GM19193 (cell line): Measurements from ENCODE around the gene ICE2.

Experiments
- POLR2A ChIP-seq: IDR thresholded peaks from 4 replicates; pipeline ENCODE4 v1.6.1; 2011; ENCODE audit not compliant: insufficient read depth, insufficient read length; ENCODE audit errors: extremely low read depth

ICE2 gene

GRCh38 chr15:60392986-60393790 is 85.8 kb downstream of the ICE2 start:
- no peak for TF ChIP-seq POLR2A

DNA sequence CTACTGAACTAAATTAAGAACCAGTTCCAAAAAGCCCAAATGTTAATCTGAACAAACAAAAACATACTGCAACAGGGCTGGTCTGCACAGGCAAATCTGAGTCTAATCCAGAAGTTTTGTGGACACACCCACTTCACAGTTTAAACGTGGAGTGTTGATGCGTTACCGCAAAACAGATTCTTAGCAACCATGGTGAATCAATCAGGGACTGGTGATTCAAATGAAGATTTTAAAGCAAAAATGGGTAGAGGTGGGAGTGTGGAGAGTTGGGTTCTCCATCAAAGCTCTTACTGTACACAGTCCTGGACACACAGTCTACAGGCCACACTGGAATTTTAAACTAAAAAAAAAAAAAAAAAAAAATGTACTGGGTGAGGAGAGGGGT is 86.3 kb downstream of the ICE2 start:
- TF ChIP-seq POLR2A, result no peak

GRCh38 chr15:60391722-60392315 is 87.1 kb downstream of the ICE2 start:
- TF ChIP-seq POLR2A, result no peak

DNA sequence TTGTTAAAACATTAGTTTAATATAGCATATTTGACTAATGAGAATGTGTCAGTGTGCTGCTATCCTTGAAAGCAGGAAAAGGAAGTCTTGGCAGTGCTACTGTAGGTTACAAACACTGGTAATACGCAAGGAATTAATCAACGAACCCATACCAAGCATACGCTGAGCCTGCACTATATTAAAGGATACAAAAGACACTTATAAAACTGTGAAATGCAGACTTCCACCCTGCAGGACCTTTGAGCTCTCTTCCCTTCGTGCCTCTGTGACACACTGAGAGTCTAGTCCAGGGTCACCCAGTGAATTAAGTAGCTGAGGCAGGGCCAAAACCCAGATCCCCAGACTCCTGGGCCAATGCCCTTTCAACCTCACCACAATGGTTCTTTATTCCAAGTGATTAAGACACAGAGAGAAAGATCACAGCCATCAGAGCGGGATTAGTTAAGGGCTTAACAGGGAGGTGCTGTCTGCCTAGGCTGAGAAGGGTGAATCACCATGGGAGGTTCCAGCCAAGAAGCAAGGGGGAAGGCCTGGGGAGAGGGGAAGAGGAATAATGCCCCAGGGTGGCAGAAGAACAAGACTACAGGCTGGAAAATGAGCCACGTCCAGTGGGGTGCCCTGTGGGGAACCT is 88.0 kb downstream of the ICE2 start:
- no peak for TF ChIP-seq POLR2A

DNA sequence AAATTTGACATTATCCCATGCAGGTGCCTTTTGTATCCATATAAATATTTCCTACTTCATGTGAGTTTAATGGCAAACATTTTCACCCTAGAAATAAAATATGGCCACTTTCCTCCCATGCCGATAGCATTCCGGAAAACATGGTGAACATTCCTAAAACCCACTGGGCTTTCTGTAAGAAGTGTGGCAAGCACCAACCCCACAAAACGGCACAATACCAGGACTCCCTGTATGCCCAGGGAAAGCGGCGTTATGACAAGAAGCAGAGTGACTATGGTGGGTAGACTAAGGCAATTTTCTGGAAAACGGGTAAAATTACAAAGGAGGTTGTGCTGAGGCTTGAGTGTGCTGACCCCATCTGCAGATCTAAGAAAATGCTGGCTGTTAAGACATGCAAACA is 88.7 kb downstream of the ICE2 start:
- TF ChIP-seq POLR2A, result no peak

DNA sequence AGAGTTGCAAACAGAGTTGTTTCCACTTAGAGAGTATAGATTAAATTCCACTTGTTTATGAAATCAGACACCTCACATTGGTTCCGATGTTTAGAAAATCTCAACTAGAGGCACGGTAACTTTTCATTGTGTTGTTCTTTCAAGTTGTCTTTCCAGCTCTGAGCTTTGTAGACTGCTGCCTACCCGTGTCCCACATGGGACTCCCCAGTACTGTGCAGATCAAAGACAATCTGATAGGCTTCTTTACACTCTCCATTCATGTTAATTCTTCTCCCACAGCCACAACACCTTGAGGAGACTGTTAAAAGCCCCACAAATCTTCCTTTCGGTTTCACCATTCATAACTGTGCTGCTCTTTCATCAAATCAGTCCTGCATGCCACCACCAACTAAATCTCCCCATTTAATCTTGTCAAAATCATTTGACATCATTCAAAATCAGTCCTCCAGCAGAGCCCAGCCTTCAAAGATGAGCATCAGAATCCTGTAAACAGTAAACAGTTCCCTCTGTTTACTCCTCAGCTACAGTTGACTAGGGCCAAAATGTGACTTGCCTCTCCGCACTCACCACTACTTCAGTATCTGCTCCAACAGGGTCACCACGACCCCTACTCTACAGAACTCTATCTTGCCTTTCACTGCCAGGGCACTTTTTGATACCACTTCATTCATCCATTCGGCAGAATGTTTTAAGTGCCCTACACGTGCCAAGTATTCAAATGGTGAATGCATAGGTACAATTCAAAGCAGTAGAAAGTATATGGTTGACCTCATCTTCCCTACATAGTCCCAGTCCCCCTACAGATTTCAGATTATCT is 89.5 kb downstream of the ICE2 start:
- no peak for TF ChIP-seq POLR2A

DNA sequence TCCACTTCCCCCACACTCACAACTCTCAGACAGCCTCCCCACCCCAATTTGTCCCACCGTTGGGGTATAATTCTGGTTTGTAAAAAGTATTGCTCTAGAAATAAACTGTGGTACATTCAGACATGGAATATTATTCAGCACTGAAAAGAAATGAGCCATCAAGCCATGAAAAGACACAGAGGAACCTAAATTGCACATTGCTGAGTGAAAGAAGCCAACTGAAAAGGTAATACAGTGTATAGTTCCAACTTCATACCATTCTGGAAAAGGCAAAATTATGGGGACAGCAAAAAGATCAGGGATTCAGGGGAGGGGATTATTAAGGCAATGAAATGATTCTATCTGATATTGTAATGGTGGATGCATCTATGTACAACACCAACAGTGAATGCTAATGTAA is 91.6 kb downstream of the ICE2 start:
- no peak for TF ChIP-seq POLR2A

GRCh38 chr15:60386615-60387014 is 92.3 kb downstream of the ICE2 start:
- no peak for TF ChIP-seq POLR2A

- TF ChIP-seq POLR2A, result no peak
Measured at GRCh38 chr15:60385620-60386552, 93.1 kb downstream of the ICE2 start.

- TF ChIP-seq POLR2A, result no peak
Measured at GRCh38 chr15:60384526-60385126, 94.3 kb downstream of the ICE2 start.

DNA sequence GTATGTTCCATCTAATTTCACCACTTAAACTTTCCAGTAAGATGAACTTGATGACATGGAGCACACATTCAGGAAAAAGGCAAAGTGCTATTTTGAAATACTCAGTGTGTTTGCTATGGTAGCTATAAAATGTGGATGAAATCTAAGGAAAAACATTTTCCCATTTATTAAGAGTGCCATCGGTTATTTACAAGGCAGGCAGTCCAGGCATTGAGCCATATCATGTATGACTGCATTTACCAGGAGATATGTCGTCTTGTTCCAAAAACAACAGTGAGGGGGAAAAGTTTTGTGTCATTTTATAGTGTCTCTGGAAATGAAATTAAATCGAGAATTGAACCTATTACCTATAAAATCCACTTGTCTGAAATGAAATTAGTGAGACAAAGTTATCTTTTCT is 94.9 kb downstream of the ICE2 start:
- no peak for TF ChIP-seq POLR2A

DNA sequence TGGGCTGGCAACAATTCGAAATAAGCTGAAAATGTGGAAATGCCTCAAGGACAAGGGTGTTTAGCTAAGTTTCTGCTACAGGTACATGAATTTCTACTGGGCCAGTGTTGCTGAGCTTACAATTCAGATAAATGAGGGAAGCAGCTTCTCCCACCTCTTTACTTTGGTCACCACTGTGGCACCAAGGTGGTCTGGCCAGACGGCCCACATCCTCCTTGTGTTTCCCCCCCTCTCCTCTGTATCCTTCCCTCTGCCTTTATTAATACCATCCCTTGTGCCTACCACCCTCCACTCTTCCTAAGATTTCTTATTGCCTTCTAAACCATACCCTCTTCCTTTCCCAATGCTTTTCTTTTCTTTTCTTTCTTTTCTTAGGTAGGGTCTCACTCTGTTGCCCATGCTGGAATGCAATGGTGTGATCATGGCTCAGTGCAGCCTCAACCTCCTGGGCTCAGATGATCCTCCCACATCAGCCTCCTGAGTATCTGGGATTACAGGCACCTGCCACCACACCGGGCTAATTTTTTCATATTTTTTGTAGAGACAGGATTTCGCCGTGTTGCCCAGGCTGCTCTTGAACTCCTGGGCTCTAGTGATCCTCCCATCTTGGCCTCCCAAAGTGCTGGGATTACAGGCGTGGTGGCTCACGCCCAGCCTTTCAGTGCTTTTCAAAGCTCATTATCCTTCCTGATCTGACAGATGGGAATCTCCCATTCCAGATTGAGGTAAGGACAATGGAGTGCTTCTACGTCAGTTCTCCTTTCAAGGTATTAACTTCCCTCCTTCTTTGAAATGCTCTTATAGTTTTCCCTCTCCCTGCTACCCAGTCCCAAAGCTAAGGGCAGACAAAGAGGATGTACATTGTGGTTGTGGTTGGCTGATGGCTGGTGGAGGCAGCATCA is 95.9 kb downstream of the ICE2 start:
- no peak for TF ChIP-seq POLR2A
